Measurements from ENCODE around the gene PRIMPOL. TPM values are rescaled to one million over a fixed set of nuclear protein-coding genes. Genes with fewer than 3 reads are reported as not detected.

PRIMPOL gene
- total RNA-seq, 1 experiment from 2014 or later = 9.4 TPM

- no peak overlapping the region for H2AFZ ChIP-seq (ENCODE audit: low read length)
- H3F3A ChIP-seq (ENCODE audit: low read length, unreplicated experiment) = no peaks in the 10 kb centered on the region
- BruUV-seq (replicated peaks) = no TSS peak
- no peak overlapping the region for H3K4me2 ChIP-seq (ENCODE audit: low read length)
- peaks cover 29% of the 10 kb centered on the region for H3K36me3 ChIP-seq (ENCODE audit: low read depth, low read length)
- POLR2A ChIA-PET (ENCODE audit: unreplicated experiment) = no interaction called here
- TF ChIP-seq CTCF (conservative IDR thresholded peaks at IDR 0.05; ENCODE audit: low read depth, low read length) (no peak), EZH2phosphoT487 (IDR thresholded peaks at IDR 0.05; ENCODE audit: borderline replicate concordance, low read length) (no peak)
- H3K27me3 ChIP-seq (ENCODE audit: low read length) = no peaks in the 10 kb centered on the region
- no peaks in the 10 kb centered on the region for H4K20me1 ChIP-seq (ENCODE audit: low read length)
- ATAC-seq = no peak
- no peak overlapping the region for H3K4me3 ChIP-seq (ENCODE audit: low read length)
- H3K9me2 ChIP-seq (replicated peaks; ENCODE audit: low read length) = no peaks in the 10 kb centered on the region
- H3K9me3 ChIP-seq (ENCODE audit: low read length) = no peaks in the 10 kb centered on the region
- no peak for DNase-seq
- H3K79me2 ChIP-seq (ENCODE audit: low read length) = peaks cover 54% of the 10 kb centered on the region
- H3K27ac ChIP-seq (ENCODE audit: low read length) = no peak overlapping the region
- intact Hi-C loops (cut with micrococcal nuclease) = loop anchor here (10.0 kb wide), 1 partner anchor 465 kb away; no protein-coding TSS in a partner anchor
- CTCF ChIA-PET = interaction anchor here (0.6 kb wide), 1 partner anchor 428 kb away, joined by 3 read pairs; no protein-coding TSS in a partner anchor
- H3K4me1 ChIP-seq (ENCODE audit: insufficient read depth, low read length) = peaks cover 21% of the 10 kb centered on the region
- H3K9ac ChIP-seq (ENCODE audit: low read length) = no peak overlapping the region
These were observed 80.4 kb downstream of the PRIMPOL start for GRCh38 chr4:184729946-184730345.

GRCh38 chr4:184731056-184731455 lies 81.5 kb downstream of the PRIMPOL start:
- H2AFZ ChIP-seq (ENCODE audit: low read length) = no peak overlapping the region
- intact Hi-C loops (cut with micrococcal nuclease) = loop anchor here (10.0 kb wide), 1 partner anchor 466 kb away; no protein-coding TSS in a partner anchor
- H3K4me2 ChIP-seq (ENCODE audit: low read length) = peak overlapping the region; percentile 91; the same call in 1 of the 2 replicates
- TF ChIP-seq EZH2 (IDR thresholded peaks at IDR 0.05; ENCODE audit: low read length, unreplicated experiment) (no peak), CTCF (conservative IDR thresholded peaks at IDR 0.05; ENCODE audit: low read depth, low read length) (no peak), EZH2phosphoT487 (IDR thresholded peaks at IDR 0.05; ENCODE audit: borderline replicate concordance, low read length) (no peak)
- H3K4me3 ChIP-seq (ENCODE audit: low read length) = no peak overlapping the region
- H3K9me3 ChIP-seq (ENCODE audit: low read length) = no peaks in the 10 kb centered on the region
- peaks cover 21% of the 10 kb centered on the region for H3K4me1 ChIP-seq (ENCODE audit: insufficient read depth, low read length)
- no TSS peak for BruUV-seq (replicated peaks)
- no peaks in the 10 kb centered on the region for H3F3A ChIP-seq (ENCODE audit: low read length, unreplicated experiment)
- POLR2A ChIA-PET (ENCODE audit: unreplicated experiment) = no interaction called here
- H3K36me3 ChIP-seq (ENCODE audit: low read depth, low read length) = peaks cover 26% of the 10 kb centered on the region
- H3K79me2 ChIP-seq (ENCODE audit: low read length) = peaks cover 54% of the 10 kb centered on the region
- H3K27ac ChIP-seq (ENCODE audit: low read length) = no peak overlapping the region
- CTCF ChIA-PET = no interaction called here
- ATAC-seq = no peak
- H3K27me3 ChIP-seq (ENCODE audit: low read length) = no peaks in the 10 kb centered on the region
- no peak overlapping the region for H3K9ac ChIP-seq (ENCODE audit: low read length)
- no peaks in the 10 kb centered on the region for H3K9me2 ChIP-seq (replicated peaks; ENCODE audit: low read length)
- no peak for DNase-seq
- H4K20me1 ChIP-seq (ENCODE audit: low read length) = no peaks in the 10 kb centered on the region

- Histone ChIP-seq H2AFZ (ENCODE audit: low read length) (no peak overlapping the region), H3K79me2 (ENCODE audit: low read length) (peaks cover 54% of the 10 kb centered on the region), H4K20me1 (ENCODE audit: low read length) (no peaks in the 10 kb centered on the region), H3K36me3 (ENCODE audit: low read depth, low read length) (peaks cover 26% of the 10 kb centered on the region), H3K4me2 (ENCODE audit: low read length) (peak overlapping the region; percentile 91), H3K4me1 (ENCODE audit: insufficient read depth, low read length) (peaks cover 21% of the 10 kb centered on the region), H3K4me3 (ENCODE audit: low read length) (peak overlapping the region; percentile 95), H3K27ac (ENCODE audit: low read length) (peak overlapping the region; percentile 71), H3K9me3 (ENCODE audit: low read length) (no peaks in the 10 kb centered on the region), H3K27me3 (ENCODE audit: low read length) (no peaks in the 10 kb centered on the region), H3K9ac (ENCODE audit: low read length) (peak overlapping the region; percentile 96), H3F3A (ENCODE audit: low read length, unreplicated experiment) (no peaks in the 10 kb centered on the region), H3K9me2 (replicated peaks; ENCODE audit: low read length) (no peaks in the 10 kb centered on the region)
- DNase-seq = peak; percentile 91
- ChIA-PET CTCF (no interaction called here), POLR2A (ENCODE audit: unreplicated experiment) (no interaction called here)
- ATAC-seq = no peak
- intact Hi-C loops (cut with micrococcal nuclease) = loop anchor here (10.0 kb wide), 1 partner anchor 467 kb away; no protein-coding TSS in a partner anchor
- TF ChIP-seq EZH2 (IDR thresholded peaks at IDR 0.05; ENCODE audit: low read length, unreplicated experiment) = no peak
- no peak for TF ChIP-seq EZH2phosphoT487 (IDR thresholded peaks at IDR 0.05; ENCODE audit: borderline replicate concordance, low read length)
- no peak for TF ChIP-seq CTCF (conservative IDR thresholded peaks at IDR 0.05; ENCODE audit: low read depth, low read length)
- no TSS peak for BruUV-seq (replicated peaks)
These were observed 82.6 kb downstream of the PRIMPOL start for GRCh38 chr4:184732126-184732525.
